Iris pigment epithelial cell (primary cell): Measurements from ENCODE around the gene ARHGAP6.

Source experiments
- DNase-seq: peaks from one replicate; pipeline ENCODE4 v3.0.0-alpha.2; 2011; ENCODE audit warnings: low read depth

ARHGAP6 gene

DNA sequence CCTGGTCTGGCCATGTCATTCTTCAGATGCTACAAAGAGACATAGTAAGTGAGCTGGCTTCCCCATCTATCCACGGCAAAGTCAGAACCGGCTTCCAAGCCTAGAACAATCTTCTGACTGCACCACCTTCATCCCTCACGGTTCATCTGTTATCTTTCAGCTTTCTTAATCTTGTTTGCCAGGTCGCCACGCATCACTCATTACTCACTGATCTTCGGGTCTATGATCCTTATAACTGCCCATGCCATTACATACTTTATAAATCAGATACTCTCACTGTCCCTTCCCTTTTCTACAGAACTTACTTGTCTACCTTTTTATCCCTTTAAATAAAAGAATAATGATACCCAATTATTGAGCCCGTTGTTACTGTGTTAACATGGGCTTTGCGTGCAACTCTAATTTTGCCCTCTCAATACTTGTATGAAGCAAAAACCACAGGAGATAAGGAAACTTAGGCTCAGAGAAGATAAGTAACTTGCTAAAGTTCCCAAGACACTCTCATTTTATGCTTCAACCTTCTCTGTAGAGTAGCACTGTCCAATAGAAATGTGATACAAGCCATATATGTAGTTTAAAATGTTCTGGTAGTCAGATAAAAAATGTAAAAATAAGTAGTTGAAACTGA, 200.8 kb downstream of the ARHGAP6 start:
- DNase-seq, result no peak

DNA sequence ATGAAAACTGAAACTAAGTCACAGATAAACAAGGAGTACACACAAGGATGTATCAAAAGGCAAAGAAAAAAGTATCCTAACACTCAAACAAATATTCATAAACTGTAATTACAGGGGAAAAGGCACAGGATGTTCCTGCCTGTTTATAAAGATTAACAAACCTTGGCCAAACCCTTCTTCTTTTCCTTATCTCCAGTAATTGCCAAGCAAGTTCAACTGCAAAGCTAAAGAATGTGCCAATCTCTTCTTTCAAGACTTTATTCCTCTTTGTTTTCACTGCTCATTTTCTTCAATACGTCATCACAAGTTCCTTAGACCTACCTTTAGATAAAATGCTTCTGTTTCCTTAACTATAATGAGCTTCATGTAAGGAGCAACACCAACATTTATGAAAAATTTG, 201.3 kb downstream of the ARHGAP6 start:
- peak; percentile 34 for DNase-seq

DNA sequence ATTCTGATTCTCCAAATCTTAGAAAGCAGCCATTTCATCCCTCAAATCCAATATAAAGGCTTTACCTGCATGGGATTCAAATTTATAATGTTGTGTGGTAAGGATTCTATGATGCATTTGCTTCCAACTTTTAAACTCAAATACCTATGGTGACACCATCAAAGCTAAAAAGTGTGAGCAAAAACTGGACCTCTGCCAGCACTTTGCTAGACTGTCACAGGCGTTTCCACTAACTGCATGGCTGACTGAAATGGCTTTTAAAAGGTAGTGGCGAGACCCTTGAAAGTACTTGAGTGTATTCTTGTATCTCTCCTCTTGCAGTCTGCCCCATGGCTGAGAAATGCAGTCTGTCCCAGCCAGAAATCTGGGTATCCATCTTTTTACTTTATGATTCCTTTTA, 203.1 kb downstream of the ARHGAP6 start:
- no peak for DNase-seq

- no peak for DNase-seq
Observed at GRCh38 chrX:11462136-11462535, 203.6 kb downstream of the ARHGAP6 start.

DNA sequence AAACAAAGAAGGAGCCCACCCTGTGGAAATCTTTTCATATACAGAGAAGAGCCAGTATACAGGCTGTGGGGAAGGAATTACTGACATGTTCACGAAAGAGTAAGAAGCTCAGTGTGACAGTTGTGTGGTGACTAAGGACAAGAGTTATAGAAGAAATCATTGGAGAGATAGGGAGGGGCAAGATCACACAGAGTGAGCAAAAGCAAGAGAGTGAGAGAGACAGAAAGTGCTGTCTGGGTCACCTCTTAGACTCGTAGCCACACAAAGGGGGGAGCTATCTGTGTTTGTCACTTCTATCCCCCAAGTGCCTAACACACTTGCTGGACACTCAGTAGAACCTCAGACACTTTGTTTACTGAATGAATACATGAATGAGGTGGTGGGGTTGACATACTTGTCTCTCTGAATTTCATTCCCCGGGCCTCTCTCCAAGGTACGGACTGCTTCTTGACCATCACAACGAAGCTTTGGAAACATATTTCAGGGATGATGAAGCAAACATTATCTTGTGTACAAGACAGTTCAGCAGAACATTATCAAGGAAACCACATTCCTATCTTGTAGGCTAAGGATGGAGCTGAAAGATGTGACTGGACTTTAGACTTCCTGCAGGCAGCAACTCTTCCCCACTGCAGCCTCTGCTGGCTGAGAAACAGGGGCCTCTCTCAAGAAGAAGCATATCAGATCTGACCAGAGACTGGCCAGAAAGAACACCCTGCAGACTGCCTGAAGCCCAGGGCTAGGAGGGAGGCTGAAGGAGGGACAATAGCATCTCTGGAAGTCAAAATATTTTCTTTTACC, 204.3 kb downstream of the ARHGAP6 start:
- peak; percentile 80 for DNase-seq

DNA sequence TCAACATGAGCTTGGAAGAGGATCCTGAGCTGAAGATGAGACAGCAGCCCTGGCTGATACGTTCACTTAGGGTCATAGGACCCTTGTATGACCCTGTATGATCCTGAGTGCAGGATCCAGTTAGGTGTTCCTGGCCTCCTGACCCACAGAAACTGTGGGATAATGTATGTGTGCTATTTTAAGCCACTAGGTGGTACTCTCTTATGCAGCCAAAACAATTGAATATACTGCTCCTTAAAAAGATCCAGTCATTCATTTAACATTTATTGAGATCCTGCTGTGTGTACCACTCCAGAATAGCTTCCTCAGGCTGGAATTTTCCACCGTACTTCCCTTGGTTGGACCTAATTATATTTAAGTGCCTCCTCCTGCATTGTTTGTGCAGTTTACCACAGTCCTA, 205.4 kb downstream of the ARHGAP6 start:
- DNase-seq, result no peak

DNA sequence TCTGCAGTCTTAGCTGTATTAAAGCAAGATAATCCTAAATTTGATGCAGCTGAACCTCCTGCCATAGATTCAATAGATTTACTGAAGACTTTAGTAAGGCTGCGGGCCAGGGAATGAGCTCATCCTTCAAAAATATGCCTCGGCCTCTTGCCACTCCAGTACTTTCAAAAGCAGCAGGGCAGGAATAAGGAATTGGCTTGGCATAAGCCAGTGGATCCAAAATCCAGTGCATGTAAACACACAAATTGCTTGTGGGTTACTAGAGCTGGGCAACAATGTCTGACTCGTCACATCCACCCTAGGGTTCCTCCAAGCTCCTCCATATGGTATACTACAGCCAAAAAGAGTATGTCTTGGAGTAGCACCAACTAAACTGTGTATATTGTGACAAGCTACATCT, 207.6 kb downstream of the ARHGAP6 start:
- no peak for DNase-seq

DNA sequence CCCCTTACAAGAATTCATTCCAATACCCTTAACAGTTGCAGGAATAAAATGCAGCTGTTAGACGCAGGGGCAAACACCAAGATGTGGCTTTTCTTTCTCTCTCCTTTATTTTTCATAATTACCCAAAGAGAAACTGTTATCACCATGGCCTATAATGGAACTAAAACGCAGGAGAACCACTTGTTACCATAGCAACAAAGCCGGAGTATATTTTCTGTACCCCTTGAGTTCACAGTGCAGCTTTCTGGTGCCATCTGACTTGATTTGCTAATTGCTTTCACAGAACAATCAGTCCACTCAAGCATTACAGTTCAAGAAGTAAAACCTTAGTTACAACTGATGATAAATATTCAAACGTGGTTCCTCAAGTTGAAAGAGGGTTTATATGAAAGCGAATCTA, 214.6 kb downstream of the ARHGAP6 start:
- no peak for DNase-seq

DNA sequence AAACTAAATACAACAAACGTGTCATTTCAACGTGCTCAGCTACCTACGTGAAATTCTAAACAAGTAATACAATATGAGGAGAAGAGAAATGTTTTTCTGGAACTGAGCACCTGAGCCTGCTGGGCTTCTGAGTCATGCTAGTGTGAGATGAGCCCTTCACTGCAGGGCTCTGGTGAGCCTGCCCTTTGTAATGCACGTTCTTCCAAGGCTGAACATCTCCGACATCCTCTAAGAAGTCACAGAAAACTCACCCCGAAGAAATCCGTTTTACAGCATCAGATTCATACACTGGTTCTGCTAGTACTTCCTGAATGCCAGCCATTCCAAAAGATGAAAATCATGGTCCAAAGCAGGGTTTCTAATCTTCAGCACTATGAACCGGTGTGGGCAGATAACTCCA, 215.4 kb downstream of the ARHGAP6 start:
- no peak for DNase-seq

DNA sequence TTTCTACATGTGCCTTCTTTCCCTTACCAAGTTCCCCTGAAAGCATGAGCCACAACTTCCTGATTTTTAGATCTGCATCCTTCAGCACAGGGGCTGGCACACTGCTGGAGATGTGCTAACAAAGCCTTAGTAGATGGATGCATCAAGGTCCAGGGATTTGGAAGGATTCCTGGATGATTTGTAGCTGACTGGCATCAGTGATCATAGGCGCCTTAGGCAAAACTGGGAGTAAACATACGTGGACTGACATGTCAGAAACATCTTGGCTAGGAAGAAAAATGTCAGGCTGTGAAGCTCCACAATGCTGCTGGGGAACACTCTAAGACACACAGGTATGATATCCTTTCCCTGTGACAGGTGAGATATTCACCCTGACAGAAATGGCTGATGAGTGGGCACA, 216.1 kb downstream of the ARHGAP6 start:
- DNase-seq, result no peak

DNA sequence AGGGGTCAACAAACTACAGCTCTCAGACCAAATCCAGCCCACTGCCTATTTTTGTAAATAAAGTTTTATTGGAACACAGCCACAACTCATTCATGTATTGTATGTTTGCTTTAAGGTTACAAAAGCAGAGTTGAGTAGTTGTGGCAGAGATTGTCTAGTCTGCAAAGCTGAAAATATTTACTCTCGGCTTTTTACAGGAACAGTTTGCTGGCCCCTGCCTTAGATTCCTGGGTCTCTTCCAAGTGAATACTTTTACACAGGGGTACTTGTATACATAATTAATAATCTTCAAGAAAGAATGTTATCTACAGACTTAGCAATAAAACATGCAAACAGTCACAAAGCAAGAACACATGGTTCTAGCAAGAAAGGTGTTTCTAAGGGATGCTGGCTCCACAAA, 218.3 kb downstream of the ARHGAP6 start:
- DNase-seq, result peak; percentile 42

DNA sequence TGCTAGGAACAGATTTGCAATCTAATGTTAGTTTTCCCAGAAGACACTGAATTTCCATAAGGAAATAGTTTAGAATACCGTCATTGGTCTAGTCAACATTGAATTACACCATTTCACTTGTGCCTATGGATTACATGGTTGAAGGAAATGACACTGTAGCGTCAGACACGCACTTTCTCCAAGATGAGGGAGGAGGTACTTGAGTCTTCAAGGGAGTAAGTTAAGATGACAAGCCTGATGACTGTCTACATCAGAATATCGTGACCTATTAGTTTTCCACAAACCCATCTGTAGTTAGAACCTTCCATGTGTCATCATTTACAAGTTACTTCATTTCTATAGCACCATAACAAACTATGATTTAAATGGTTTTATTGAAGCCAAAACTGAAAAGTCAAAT, 218.8 kb downstream of the ARHGAP6 start:
- DNase-seq, result no peak

GRCh38 chrX:11446336-11446735, 219.4 kb downstream of the ARHGAP6 start:
- peak; percentile 69 for DNase-seq

GRCh38 chrX:11445540-11445939, 220.2 kb downstream of the ARHGAP6 start:
- DNase-seq, result no peak

DNA sequence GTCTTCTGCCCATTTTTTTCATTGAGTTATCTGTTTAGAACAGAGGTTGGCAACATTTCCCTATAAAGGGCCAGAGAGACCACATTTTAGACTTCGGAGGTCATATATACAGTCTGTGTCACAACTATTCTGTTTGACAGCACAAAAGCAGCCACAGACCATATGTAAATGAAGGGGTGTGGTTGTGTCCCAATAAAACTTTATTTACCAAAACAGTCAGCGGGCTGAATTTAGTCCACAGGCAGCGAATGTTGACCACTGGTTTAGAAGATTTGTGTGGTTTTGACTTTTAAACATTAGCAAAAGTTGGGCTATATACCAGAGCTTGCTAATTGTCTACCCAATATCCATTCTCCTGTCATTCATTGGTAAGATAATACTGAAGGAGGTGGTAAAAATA, 221.7 kb downstream of the ARHGAP6 start:
- no peak for DNase-seq

DNA sequence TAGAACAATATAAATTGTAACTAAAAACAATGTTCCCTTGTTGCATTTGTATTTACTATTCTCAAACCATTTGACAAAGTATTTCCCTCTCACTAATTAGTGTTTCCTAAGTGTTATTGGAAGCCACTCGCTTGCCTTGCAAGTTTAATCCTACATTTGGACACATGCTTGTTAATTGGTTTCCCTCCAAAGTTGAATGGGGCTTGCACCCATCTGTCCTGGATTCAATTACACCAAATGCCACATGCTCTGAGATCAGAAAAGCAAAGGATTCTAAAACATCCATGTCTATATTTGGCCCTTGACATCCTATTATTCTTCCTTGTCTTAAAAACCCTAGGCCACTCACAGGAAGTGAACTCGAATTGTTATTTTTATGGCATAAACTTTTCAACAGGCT, 225.9 kb downstream of the ARHGAP6 start:
- no peak for DNase-seq

GRCh38 chrX:11438767-11439166, 227.0 kb downstream of the ARHGAP6 start:
- peak; percentile 77 for DNase-seq

- no peak for DNase-seq
Observed at GRCh38 chrX:11438380-11438723, 227.4 kb downstream of the ARHGAP6 start.

DNA sequence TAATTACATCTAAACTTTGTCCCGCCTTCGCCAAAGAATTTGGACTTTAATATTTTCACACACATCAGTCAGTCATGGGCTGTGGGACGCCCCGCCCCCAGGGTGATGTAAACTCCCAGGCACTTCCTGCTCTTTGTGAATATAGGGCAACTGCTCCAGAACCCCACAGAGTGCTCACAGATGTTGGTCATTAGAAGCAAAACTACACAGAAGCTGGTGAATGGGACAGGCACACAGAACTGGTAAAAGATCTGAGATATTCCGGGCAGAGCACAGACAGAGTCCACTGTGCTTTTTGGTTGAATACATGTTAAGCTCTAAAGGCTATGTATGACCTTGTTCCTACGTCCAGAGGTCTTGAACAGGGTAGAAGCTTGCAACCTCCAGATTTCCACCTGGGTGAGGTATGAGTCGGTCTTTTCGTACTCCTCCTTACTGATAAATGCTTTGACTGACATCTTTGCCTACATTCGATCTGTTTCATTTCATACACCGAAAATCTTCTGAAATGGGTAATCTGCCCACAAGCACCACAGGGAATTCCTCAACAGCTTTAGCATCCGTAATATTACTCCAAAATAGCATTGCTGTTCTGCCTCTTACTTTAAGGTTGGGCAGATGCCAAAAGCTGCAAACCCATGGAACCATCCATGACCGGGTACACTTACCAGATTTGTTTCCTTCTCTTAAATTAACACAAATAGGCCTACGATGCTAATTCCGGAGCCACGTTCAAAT, 227.9 kb downstream of the ARHGAP6 start:
- peak; percentile 84 for DNase-seq

- peak; percentile 86 for DNase-seq
Observed at GRCh38 chrX:11435568-11435967, 230.2 kb downstream of the ARHGAP6 start.

DNA sequence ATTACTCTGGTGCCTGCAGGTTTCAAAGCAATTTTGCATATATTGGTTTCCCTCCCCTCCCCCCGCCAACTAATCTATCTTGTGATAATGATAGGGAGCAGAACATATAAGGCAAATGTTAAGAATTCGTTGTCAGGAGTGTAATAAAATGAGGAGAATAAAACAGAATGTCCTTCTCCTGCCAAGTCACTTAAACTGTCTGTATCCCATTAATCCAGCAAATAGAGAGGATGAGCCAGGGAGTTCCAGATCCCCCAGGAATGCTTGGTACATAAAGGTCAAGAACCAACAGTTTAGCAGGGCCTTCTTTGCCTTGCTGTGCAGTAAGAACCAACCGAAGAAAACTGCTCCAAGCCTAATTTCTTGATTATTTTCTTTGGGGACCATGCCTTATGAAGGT, 231.1 kb downstream of the ARHGAP6 start:
- DNase-seq, result no peak

DNA sequence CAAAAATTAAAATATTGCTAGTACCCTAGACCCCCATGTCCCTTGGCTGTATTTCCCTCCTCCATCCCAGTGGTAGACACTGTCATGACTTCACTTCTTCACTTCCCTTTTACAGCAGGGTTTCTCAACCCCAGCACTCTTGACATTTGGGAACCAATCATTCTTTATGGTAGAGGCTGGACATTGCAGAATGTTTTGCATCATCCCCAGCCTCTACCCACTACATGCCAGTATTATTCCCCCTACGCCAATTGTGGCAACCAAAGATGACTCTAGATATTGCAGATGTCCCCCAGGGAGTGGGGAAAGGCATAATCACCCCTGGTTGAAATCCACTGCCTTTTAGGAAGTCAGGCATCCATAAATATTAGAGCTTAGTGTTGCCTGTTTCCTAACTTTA, 233.9 kb downstream of the ARHGAP6 start:
- no peak for DNase-seq

GRCh38 chrX:11430271-11430670, 235.4 kb downstream of the ARHGAP6 start:
- DNase-seq, result peak; percentile 28
